Neural progenitor cell (in vitro differentiated cells): ENCODE data around the gene ETFB.

Experiments used
- EZH2 ChIP-seq: fragments of 200-600 bp; sonication (generic); IDR thresholded peaks from 2 replicates; pipeline ENCODE4 v1.6.1; 2017; ENCODE audit warnings: antibody characterized with exemption, mild to moderate bottlenecking, moderate library complexity
- EZH2phosphoT487 ChIP-seq: fragments of 200-600 bp; sonication (generic); IDR thresholded peaks from 2 replicates; pipeline ENCODE4 v1.6.1; 2017; ENCODE audit warnings: antibody characterized with exemption
- TF ChIP-seq, protein P1 (sequence below): fragments of 200-600 bp; sonication (generic); IDR thresholded peaks from 2 replicates; pipeline ENCODE4 v1.5.1; 2017; ENCODE audit warnings: antibody characterized with exemption, mild to moderate bottlenecking

- TF ChIP-seq, protein P1, sequence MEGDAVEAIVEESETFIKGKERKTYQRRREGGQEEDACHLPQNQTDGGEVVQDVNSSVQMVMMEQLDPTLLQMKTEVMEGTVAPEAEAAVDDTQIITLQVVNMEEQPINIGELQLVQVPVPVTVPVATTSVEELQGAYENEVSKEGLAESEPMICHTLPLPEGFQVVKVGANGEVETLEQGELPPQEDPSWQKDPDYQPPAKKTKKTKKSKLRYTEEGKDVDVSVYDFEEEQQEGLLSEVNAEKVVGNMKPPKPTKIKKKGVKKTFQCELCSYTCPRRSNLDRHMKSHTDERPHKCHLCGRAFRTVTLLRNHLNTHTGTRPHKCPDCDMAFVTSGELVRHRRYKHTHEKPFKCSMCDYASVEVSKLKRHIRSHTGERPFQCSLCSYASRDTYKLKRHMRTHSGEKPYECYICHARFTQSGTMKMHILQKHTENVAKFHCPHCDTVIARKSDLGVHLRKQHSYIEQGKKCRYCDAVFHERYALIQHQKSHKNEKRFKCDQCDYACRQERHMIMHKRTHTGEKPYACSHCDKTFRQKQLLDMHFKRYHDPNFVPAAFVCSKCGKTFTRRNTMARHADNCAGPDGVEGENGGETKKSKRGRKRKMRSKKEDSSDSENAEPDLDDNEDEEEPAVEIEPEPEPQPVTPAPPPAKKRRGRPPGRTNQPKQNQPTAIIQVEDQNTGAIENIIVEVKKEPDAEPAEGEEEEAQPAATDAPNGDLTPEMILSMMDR: no peak
- TF ChIP-seq EZH2phosphoT487 (no peak), EZH2 (no peak)
These were observed 39.7 kb downstream of the ETFB start for GRCh38 chr19:51326216-51327065.
